ENCODE results near the gene OPN3.

The OPN3 gene

DNA sequence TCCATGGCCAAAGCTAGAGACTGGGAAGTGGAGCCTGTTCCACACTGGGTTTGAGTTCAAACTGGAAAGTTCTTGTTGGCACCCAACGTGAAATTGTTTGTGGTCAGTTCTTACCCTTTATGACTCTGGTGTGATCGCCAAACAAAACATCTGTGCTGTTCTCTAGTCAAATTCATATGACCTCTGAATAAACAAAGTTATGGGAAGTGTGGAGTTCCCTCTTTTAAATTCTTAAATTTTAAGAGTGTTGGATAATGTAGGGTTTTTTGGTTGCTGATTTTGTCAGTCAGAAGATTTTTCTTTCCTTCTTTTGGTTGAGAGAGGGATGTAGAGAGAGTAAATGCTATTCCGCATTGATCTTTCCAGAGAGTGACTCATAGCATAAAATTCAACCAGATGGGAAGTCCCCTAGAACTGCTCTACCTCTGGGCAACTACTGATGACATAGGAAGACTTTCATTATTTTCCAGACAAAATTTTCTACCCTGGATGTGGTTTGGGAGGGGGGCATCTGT lies 36.4 kb downstream of the OPN3 start:
- H3K4me3 ChIP-seq (ENCODE audit: low read depth, low read length), result no peak overlapping the region
- TF ChIP-seq, protein P1, sequence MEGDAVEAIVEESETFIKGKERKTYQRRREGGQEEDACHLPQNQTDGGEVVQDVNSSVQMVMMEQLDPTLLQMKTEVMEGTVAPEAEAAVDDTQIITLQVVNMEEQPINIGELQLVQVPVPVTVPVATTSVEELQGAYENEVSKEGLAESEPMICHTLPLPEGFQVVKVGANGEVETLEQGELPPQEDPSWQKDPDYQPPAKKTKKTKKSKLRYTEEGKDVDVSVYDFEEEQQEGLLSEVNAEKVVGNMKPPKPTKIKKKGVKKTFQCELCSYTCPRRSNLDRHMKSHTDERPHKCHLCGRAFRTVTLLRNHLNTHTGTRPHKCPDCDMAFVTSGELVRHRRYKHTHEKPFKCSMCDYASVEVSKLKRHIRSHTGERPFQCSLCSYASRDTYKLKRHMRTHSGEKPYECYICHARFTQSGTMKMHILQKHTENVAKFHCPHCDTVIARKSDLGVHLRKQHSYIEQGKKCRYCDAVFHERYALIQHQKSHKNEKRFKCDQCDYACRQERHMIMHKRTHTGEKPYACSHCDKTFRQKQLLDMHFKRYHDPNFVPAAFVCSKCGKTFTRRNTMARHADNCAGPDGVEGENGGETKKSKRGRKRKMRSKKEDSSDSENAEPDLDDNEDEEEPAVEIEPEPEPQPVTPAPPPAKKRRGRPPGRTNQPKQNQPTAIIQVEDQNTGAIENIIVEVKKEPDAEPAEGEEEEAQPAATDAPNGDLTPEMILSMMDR (IDR thresholded peaks at IDR 0.05; ENCODE audit: low read depth, low read length), result no peak

DNA sequence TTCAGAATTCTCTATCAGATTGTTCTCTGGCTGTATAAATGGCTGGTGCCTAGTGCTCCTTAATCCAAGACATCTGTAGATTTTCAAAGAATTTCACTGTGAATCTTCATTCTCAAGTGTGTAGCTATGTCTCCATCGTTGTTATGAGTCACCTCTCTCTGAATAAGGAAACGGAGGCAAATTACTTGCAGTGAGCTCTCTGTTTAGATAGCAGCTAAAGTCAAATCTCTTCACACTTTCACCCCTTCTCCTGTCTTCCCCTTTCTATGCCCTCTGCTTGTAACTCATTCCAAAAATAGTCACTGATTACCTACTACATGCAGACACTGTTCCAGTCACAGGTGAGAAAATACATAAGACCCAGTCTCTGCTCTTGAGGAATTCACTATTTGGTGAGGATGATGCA lies 39.7 kb downstream of the OPN3 start:
- H3K4me3 ChIP-seq (ENCODE audit: low read depth, low read length), result no peak overlapping the region
- TF ChIP-seq, protein P1 (IDR thresholded peaks at IDR 0.05; ENCODE audit: low read depth, low read length), result no peak

DNA sequence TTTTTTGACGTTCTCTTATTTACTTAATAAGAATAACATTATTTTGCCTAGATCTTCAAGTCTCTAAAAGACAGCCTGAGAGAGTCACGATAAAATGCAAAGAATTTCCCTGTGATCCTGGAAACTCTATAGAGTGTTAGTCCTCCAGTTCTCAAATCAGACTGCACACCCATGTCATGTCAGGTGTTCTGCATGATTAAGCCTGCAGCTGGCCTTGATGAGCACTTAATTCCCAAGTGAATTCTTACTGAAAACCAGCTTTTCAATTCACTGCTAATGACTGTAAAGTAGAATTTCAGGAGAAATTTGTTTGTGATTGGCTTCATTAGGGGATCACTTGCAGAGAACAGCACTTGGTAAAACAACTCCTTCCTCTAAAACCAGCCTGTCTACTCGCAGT lies 41.9 kb downstream of the OPN3 start:
- H3K4me3 ChIP-seq (ENCODE audit: low read depth, low read length), result no peak overlapping the region
- TF ChIP-seq, protein P1 (IDR thresholded peaks at IDR 0.05; ENCODE audit: low read depth, low read length), result no peak

DNA sequence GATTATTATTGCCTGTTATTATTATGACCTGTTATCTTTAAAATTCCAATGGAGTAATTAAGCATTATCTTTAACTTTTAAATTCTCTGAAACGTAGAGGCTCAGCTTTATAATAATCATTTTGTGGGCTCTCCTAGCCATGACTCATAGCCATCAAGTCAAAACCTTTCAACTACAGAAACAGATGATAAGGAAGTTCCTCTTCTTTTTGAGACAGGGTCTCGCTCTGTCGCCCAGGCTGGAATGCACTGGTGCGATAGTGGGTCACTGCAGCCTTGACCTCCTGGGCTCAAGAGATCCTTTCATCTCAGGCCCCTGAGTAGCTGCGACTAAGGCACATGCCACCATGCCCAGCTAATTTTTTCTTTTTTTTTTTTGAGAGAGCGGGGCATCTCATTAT lies 43.5 kb downstream of the OPN3 start:
- TF ChIP-seq, protein P1 (IDR thresholded peaks at IDR 0.05; ENCODE audit: low read depth, low read length), result no peak
- no peak overlapping the region for H3K4me3 ChIP-seq (ENCODE audit: low read depth, low read length)

DNA sequence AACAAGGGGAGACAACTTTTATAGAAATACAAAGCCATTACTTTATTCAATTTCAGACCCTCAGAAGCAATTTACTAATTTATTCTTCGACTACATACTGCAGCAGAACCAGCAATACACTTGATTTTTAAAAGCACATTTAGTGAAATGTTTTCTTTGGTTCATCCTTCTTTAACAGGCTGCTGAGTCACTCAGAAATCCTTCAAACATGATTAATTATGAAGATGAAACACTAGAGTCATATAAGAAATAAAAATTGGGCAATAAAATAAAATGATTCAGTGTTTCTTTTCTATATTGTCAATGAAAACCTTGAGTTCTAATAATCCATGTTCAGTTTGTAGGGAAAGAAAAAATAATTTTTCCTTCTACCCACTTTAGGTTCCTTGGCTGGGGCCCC lies 47.0 kb downstream of the OPN3 start:
- H3K4me3 ChIP-seq (ENCODE audit: low read depth, low read length), result no peak overlapping the region

DNA sequence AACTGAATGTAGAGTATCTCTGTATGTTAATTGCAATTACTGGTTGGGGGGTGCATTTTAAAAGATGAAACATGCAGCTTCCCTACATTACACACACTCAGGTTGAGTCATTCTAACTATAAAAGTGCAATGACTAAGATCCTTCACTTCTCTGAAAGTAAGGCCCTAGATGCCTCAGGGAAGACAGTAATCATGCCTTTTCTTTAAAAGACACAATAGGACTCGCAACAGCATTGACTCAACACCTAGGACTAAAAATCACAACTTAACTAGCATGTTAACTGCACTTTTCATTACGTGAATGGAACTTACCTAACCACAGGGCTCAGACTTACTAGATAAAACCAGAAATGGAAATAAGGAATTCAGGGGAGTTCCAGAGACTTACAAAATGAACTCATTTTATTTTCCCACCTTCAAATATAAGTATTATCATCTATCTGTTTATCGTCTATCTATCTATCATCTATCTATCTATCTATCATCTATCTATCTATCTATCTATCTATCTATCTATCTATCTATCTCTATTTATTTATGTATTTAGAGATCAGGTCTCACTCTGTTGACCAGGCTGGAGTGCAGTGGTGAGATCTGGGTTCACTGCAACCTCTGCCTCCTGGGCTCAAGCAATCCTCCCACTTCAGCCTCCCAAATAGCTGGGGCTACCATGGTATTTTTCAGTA lies 47.8 kb downstream of the OPN3 start:
- no peak overlapping the region for H3K4me3 ChIP-seq (ENCODE audit: low read depth, low read length)
- TF ChIP-seq, protein P1 (IDR thresholded peaks at IDR 0.05; ENCODE audit: low read depth, low read length), result no peak

More for the DNA sequence above, 47.0 kb downstream of the OPN3 start:
- TF ChIP-seq, protein P1 (IDR thresholded peaks at IDR 0.05; ENCODE audit: low read depth, low read length), result no peak

DNA sequence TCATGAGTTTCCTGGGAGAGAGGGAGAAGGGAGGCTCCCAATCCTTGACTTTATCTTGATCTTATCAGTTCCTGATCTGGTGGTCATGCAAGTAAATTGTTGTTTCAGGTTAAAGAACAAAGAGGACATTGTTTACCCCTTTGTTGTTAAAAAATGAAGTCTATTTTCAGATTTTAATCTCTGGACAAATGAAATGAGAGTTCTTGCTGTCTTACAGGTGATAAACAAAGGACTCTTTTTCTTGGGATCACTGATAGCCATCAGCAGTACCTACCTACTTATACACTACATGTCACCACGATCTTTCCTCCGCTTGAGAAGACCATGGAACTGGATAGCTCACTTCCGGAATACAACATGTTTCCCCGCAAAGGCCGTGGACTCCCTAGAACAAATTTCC lies 48.4 kb downstream of the OPN3 start:
- no peak overlapping the region for H3K4me3 ChIP-seq (ENCODE audit: low read depth, low read length)
- TF ChIP-seq, protein P1 (IDR thresholded peaks at IDR 0.05; ENCODE audit: low read depth, low read length), result no peak
